ENCODE results near the gene ARID5B.

Gene ARID5B

DNA sequence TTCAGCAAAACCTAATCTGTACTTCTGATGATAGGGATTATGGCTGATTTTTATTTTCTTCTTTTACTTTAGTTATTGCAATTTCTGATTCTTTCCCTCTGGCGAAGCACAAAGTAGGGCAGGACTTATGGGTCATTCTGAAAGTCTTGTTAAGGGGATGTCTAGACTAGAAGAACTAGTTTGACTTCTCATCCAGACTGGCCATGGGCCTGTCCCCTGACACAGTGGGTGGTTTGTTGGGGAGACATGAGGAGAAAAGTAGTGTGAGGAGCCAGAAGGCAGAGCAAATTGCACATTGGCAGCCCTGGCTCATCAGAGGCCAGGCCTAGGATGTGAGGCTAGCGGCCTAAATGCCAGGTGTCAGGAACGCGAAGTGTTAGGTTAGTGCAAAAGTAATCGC is 214.3 kb downstream of the ARID5B start:
- DNase-seq = no peak

DNA sequence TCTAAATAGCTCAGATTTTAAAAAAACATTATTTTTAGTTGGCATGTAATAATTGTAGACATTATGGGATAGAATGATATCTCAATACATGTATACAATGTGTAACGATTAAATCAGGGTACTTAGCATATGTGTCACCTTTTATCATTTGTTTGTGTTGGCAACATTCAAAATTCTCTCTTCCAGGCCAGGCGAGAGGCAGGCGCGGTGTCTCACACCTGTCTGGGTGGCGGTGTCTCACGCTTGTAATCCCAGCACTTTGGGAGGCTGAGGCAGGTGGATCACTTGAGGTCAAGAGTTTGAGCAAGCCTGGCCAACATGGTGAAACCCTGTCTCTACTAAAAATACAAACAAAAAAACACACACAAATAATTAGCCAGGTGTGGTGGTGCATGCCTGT is 215.4 kb downstream of the ARID5B start:
- DNase-seq = no peak

DNA sequence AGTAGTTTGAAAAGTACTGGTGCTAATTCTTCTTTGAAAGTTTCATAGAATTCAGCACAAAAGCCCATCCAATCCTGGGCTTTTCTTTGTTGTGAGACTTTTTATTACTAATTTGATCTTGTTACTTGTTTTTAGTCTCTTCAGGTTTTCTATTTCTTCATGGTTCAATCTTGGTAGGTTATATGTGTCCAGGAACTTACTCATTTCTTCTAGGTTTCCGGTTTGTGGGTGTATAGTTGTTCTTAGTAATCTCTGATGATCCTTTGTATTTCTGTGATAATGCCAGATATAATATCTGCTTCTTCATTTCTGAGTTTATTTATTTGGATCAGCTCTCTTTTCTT is 219.7 kb downstream of the ARID5B start:
- no peak for DNase-seq

DNA sequence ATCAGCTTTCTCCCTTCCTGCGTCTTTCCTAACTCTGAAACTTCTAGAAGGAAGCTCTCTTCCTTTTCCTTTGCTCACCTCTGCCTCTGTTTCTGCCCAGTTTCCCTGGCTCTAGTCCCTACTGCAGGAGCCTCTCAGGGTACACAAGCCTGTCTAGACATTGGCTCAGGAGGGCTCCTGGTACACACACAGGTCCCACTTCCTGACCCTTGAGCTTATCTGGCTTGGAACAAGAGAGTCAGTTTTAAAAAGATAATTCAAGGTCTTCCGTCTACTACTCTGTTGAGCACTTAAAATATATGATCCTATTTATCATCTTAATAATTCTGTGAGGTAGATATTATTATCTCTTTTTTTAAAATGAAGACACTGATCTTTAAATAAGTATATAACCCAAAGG is 226.5 kb downstream of the ARID5B start:
- no peak for DNase-seq

DNA sequence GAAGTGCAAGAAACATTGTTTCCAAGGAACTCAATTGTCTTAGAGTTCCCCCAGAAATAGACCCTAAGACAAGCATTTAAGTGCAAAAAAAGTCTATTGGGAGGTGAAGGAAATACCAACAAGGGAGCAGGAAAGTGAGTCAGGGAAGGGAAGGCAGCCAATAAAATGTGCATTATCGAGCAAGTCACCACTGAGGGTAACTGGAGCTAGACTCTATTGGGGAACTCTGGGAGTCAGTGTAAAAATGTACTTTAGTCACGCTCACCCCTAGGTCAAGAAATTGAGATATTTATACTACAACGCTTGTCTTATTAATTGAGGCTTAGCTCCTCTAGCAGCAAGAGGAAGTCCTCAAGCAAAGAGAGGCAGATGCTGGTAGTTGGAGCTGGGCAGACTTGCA is 229.4 kb downstream of the ARID5B start:
- no peak for DNase-seq

DNA sequence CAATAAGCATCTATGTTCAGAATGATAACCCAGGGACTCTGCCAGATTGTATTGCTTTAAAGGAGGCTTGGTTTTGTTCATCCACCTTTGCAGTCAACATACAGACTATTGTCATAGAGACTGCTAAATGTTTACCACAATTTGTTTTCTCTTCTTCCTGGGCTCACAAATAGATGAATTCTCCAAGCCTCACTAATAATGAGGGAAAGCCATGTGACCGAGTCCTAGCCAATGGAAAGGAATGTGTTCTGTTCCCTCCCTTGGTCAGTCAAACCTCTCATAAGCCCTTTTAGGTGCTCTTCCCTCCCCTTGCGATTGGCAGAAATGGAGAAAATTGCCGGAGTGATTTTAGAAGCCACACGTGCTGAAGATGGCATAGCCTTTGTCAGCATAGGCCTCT is 230.2 kb downstream of the ARID5B start:
- no peak for DNase-seq

DNA sequence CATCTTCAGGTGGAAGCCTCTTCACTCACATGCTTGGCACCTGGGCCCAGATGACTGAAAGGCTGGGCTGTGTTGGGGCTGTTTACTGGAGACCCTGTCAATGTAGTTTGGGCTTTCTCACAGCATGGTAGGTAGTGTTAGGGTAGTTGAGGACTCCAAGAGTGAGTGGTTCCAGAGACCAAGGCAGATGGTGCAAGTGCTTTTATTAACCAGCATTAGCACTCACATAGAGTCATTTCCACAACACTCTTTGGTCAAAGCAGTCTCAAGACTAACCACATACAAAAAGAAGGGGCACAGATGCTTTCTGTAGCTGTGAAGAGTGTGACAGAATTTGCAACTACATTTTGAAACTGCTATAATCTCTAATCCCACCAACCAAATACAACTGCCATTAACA is 232.1 kb downstream of the ARID5B start:
- no peak for DNase-seq

DNA sequence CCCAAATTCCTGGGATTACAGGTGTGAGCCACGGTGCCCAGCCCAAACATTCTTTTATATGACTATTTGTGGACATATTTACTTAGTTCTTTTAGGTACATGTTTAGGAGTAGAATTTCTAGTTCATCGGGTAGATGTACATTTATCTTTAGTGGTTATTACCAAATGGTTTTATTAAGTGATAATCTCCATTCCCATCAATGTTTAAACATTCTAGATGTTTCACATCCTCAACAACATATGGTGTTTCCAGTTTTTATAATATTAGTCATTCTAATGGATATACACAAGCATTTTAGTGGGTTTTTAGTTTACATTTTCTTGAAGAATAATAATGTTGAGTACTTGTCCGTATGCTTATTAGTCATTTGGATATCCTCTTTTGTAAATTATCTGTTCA is 235.4 kb downstream of the ARID5B start:
- DNase-seq = no peak

All from activated effector memory CD4-positive, alpha-beta T cell treated with Interleukin-2 at 50 U/mL for 16 hours (primary cell).